Loucy (cell line): ENCODE measurements around the gene TMEM235.

Experiments
- CTCF ChIP-seq: fragments of 200-600 bp; sonication (generic); conservative IDR thresholded peaks from 2 replicates; pipeline ENCODE4 v1.5.1; 2014; ENCODE audit warnings: mild to moderate bottlenecking, antibody characterized with exemption, low read length
- EZH2phosphoT487 ChIP-seq: fragments of 200-600 bp; IDR thresholded peaks from 2 replicates; pipeline ENCODE4 v1.6.1; 2018; ENCODE audit warnings: antibody characterized with exemption, mild to moderate bottlenecking, moderate library complexity, borderline replicate concordance

- TF ChIP-seq EZH2phosphoT487 (no peak), CTCF (no peak)
Measured at GRCh38 chr17:78225088-78225865, 6.2 kb upstream of the TMEM235 start.
